ENCODE measurements around the gene CAMSAP2. TPM values are rescaled to one million over a fixed set of nuclear protein-coding genes. Genes with fewer than 3 reads are reported as not detected.

CAMSAP2 gene
- total and polyA plus RNA-seq, 10 of the 15 experiments (the other 5 are each of a cell fraction or from before 2014, with no cell fraction given) = 3.9 to 19.8 (median 8.0) TPM

DNA sequence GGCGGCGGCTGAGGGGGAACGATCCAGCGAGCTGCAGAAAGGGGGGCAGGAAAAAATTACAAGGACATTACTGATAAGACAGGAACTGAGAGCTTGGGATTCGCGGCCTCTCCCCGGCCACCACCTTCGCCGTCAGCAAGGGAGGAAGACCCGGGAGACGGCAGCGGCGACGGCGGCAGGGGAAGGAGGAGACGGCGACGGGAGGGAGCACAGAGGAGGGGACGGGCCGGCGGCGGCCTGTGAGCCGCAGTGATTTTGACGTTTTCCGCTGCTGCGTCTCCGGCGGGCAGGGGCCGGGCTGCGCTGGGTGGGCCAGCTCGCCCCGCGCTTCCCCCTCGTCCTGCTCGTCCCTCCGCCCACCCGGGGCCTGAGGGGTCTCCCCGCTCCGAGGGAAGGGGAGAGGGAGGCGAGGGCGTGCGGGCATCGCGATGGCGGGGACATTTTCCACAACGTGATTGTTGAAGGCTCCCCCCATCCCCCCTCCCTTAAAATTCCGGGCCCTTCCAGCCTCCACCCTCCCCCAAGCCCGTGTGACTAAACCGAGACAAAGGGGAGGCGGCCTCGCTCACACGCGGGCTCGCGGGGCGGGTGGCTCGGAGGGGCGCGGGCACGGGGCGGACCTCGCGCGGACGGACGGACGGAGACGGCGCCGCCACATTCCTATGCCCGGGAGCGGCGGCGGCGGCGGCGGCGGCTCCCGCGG is 407 bp downstream of the CAMSAP2 start (continued):
- no peak for TF ChIP-seq MAX (IDR thresholded peaks at IDR 0.05; ENCODE audit: low read depth, low read length)
- no peak for TF ChIP-seq SRF (IDR thresholded peaks at IDR 0.05; ENCODE audit: low read depth in 2 of 2, low read length in 2 of 2)
- peak; percentile 55; the same call in 1 of the 2 replicates for TF ChIP-seq PML (IDR thresholded peaks at IDR 0.05; ENCODE audit: low read length)
- TF ChIP-seq JUND (IDR thresholded peaks at IDR 0.05; ENCODE audit: low read depth, low read length) = no peak
- peak; percentile 81; the same call in 1 of the 2 replicates for TF ChIP-seq GATAD2B (conservative IDR thresholded peaks at IDR 0.05; ENCODE audit: low read depth)
- TF ChIP-seq, protein P1, sequence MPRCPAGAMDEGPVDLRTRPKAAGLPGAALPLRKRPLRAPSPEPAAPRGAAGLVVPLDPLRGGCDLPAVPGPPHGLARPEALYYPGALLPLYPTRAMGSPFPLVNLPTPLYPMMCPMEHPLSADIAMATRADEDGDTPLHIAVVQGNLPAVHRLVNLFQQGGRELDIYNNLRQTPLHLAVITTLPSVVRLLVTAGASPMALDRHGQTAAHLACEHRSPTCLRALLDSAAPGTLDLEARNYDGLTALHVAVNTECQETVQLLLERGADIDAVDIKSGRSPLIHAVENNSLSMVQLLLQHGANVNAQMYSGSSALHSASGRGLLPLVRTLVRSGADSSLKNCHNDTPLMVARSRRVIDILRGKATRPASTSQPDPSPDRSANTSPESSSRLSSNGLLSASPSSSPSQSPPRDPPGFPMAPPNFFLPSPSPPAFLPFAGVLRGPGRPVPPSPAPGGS (IDR thresholded peaks at IDR 0.05; ENCODE audit: borderline replicate concordance, insufficient read depth, low read depth, low read length, poor library complexity, severe bottlenecking) = no peak
- 0 out of 2 replicates have a peak, but pooled peaks have one; percentile 32 for TF ChIP-seq RB1 (IDR thresholded peaks at IDR 0.05; ENCODE audit: borderline replicate concordance)
- 0 out of 2 replicates have a peak, but pooled peaks have one; percentile 42 for TF ChIP-seq LARP7 (IDR thresholded peaks at IDR 0.05)
- TF ChIP-seq IKZF2 (IDR thresholded peaks at IDR 0.05) = peak; percentile 76 to 78
- no peak for TF ChIP-seq SP1 (IDR thresholded peaks at IDR 0.05; ENCODE audit: low read depth, low read length)
- 0 out of 2 replicates have a peak, but pooled peaks have one; percentile 26 for TF ChIP-seq NR2F1 (conservative IDR thresholded peaks at IDR 0.05)
- TF ChIP-seq RUNX3 (IDR thresholded peaks at IDR 0.05; ENCODE audit: low read length) = peak; percentile 84
- TF ChIP-seq, protein P2, sequence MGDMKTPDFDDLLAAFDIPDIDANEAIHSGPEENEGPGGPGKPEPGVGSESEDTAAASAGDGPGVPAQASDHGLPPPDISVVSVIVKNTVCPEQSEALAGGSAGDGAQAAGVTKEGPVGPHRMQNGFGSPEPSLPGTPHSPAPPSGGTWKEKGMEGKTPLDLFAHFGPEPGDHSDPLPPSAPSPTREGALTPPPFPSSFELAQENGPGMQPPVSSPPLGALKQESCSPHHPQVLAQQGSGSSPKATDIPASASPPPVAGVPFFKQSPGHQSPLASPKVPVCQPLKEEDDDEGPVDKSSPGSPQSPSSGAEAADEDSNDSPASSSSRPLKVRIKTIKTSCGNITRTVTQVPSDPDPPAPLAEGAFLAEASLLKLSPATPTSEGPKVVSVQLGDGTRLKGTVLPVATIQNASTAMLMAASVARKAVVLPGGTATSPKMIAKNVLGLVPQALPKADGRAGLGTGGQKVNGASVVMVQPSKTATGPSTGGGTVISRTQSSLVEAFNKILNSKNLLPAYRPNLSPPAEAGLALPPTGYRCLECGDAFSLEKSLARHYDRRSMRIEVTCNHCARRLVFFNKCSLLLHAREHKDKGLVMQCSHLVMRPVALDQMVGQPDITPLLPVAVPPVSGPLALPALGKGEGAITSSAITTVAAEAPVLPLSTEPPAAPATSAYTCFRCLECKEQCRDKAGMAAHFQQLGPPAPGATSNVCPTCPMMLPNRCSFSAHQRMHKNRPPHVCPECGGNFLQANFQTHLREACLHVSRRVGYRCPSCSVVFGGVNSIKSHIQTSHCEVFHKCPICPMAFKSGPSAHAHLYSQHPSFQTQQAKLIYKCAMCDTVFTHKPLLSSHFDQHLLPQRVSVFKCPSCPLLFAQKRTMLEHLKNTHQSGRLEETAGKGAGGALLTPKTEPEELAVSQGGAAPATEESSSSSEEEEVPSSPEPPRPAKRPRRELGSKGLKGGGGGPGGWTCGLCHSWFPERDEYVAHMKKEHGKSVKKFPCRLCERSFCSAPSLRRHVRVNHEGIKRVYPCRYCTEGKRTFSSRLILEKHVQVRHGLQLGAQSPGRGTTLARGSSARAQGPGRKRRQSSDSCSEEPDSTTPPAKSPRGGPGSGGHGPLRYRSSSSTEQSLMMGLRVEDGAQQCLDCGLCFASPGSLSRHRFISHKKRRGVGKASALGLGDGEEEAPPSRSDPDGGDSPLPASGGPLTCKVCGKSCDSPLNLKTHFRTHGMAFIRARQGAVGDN (IDR thresholded peaks at IDR 0.05) = peak; percentile 31; the same call in 1 of the 2 replicates
- TF ChIP-seq BHLHE40 (IDR thresholded peaks at IDR 0.05; ENCODE audit: borderline replicate concordance in 1 of 2, low read depth in 2 of 2, low read length in 1 of 2) = peak in 1 of 2 experiments; percentile 51; a peak in 2 of 4 replicates
- TF ChIP-seq KAT2A (conservative IDR thresholded peaks at IDR 0.05; ENCODE audit: control insufficient read depth, low read depth, low read length) = no peak
- TF ChIP-seq NFXL1 (IDR thresholded peaks at IDR 0.05; ENCODE audit: borderline replicate concordance) = 0 out of 2 replicates have a peak, but pooled peaks have one; percentile 33
- 0 out of 2 replicates have a peak, but pooled peaks have one; percentile 59 for TF ChIP-seq NBN (IDR thresholded peaks at IDR 0.05)
- peak; percentile 41; the same call in 1 of the 2 replicates for TF ChIP-seq CBX5 (IDR thresholded peaks at IDR 0.05; ENCODE audit: low read depth)
- TF ChIP-seq FOXM1 (IDR thresholded peaks at IDR 0.05; ENCODE audit: low read depth, low read length) = no peak
- TF ChIP-seq POLR2A (IDR thresholded peaks at IDR 0.05; ENCODE audit: low read depth, low read length) = peak; percentile 71
- TF ChIP-seq CHD2 (IDR thresholded peaks at IDR 0.05; ENCODE audit: borderline replicate concordance, low read depth, low read length) = peak; percentile 14; the same call in 1 of the 2 replicates
- TF ChIP-seq ATF3 (IDR thresholded peaks at IDR 0.05; ENCODE audit: borderline replicate concordance, extremely low read depth, low read depth, low read length) = no peak
- TF ChIP-seq IKZF1 (conservative IDR thresholded peaks at IDR 0.05) = peak; percentile 84
- no peak for TF ChIP-seq HCFC1 (IDR thresholded peaks at IDR 0.05; ENCODE audit: low read length)
- TF ChIP-seq CBFB (IDR thresholded peaks at IDR 0.05; ENCODE audit: low read depth) = peak; percentile 77
- 0 out of 2 replicates have a peak, but pooled peaks have one; percentile 71 for TF ChIP-seq DPF2 (IDR thresholded peaks at IDR 0.05)
- 0 out of 2 replicates have a peak, but pooled peaks have one; percentile 23 for TF ChIP-seq TARDBP (IDR thresholded peaks at IDR 0.05; ENCODE audit: borderline replicate concordance)

Measured in GM12878 (cell line).